GM19467 (cell line): ENCODE results near the gene RANBP17.
"Not testable (repeated sequence)": the region's sequence is repeated elsewhere in the genome, so short reads cannot be mapped to it uniquely, and the experiment has no call there.

ENCODE experiments used
- ATAC-seq: cut with Tn5 transposase; IDR thresholded peaks from one replicate; pipeline ENCODE4 v1.9.1; 2021; ENCODE audit warnings: mild to moderate bottlenecking, moderate library complexity; ENCODE audit not compliant: unreplicated experiment

RANBP17 gene

DNA sequence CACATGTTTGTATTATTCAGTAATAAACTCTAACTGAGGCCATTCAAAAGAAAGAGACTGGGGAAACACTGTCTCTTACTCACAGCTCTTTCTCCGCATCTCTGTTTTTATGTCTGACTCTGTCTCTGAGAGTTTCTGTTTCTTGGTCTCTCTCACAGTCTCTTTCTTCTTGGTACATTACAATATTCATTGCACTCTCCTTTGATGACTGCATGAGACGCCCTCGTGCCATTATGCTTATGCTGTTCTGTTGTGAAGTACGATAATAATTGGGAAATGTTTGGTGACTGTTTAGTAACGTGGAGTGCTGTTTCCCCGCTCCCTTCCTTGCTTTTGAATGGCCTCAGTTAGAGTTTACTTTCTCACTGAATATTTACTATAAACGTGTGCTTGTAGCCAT, 421.9 kb downstream of the RANBP17 start:
- ATAC-seq: no peak

DNA sequence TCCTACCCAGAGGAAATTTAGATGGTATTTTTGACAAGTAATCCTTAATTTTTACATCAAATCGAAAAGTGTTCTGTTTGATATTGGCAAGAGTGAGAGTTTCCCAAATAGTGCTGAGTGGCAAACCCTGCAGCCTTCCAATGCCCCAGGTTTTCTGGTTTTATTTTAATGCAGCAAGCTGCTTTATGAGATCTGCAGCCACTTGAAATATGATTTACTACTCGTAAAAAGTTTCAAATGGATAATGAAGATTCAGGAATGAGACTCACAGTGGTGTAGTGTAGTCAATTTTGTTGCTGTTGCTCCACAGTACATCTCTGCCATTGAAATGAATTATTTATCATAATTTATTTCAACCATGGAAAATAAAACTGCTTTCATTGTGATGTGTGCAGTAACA, 423.6 kb downstream of the RANBP17 start:
- ATAC-seq: no peak

DNA sequence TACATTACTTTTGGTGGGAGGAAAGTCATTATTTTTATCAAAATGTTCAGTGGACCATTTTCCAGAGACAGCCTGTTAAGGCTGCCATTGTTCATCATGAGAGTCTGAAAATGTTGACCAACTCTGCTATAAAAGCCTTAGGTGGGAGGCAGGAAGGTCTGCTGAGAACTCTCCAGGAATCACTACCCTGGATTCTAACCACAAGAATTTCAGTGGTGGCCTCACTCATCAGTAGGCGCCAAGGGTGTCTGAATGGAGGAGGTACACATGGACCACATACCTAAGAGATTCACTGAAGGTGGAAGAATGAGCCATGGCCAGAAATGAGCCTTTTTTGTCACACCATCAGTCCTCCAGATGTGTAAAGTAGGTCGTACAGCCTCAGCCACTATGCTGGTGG, 426.2 kb downstream of the RANBP17 start:
- ATAC-seq: no peak

DNA sequence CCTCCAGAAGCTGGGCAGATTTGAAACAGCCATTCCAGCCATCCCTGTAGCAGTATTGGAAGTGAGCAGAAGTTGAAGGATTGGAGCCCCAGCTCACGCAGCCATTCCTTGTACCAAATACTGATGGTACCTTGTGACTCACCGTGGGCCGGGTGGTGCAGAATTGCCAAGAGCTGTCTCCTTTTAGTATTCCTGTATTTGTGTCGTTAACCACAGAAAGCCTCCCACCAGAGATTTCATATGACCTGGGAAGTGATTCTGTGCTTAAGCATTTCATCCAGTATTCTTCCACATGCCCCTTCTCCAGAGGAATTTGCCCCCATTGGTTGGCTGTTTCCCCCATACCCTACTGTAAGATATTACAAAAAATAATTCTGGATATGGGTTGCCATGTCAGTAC, 429.6 kb downstream of the RANBP17 start:
- no peak for ATAC-seq

DNA sequence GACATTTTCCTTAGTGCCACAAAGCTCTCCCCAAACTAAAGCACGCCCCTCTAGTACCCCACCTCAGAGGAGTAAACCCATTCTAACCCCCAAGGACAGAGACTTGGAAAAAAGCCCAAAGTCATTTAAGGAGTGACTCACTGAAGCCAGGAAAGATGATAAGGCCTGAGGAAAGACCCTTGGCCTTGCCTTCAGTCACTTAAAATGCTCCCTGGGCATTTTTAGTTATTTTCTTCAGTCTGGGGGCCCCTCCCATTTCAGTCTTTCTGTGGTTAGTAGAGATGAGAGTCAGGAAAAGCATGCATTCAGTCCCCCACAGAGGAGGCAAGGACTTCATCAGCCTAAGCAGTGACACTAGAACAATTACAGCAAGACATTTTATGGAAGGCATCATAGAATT, 433.5 kb downstream of the RANBP17 start:
- no peak for ATAC-seq

DNA sequence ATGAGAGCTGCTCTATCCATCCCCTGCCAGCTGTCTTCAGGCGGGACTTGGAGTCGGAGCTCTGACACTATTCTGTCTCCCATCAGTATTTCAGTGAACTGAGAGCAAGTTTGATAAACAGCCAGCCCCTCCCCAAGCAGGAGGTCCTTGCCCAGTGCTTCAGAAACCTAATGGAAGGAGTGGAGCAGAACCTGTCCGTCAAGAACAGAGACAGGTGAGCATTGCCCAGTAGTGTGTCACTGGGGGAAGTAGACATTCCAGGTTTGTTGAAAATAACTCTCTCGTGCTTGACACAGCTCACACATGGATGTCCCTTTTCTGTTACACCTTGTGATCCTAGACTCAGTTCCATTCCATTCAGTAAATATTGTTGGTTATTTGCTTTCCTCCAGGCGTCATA, 434.0 kb downstream of the RANBP17 start:
- no peak for ATAC-seq

DNA sequence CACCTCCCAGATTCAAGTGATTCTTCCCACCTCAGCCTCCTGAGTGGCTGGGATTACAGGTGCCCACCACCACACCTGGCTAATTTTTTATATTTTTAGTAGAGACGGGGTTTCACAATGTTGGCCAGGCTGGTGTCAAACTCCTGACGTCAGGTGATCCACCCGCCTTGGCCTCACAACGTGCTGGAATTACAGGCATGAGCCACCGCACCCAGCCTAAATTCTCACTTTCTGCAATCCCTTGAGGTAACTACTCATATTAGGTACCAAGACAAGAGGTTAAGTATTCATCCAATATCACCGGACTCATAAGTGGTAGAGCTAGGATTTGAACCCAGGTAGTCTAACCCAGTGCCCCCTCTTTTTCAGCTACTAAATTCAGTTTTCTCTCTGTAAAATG, 436.1 kb downstream of the RANBP17 start:
- not testable (repeated sequence) for ATAC-seq

DNA sequence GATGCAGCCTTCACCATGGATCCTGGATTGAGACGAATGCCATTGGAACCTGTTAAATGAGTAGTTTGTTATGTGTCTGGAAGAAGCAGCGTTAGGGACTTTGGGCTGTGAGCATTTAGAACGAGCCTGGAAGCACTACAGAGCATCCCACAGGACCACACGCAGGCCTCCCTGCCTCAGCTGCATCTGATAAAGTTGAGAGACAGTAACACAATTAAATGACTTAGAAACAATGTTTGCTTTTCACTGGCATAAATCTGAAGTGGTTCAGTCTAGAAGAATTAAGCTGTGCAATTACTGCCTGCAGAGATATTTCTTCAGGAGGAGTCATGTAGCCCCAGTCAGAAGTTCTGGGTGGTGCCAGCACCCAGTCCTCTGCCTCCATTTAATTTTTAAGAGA, 437.4 kb downstream of the RANBP17 start:
- no peak for ATAC-seq

DNA sequence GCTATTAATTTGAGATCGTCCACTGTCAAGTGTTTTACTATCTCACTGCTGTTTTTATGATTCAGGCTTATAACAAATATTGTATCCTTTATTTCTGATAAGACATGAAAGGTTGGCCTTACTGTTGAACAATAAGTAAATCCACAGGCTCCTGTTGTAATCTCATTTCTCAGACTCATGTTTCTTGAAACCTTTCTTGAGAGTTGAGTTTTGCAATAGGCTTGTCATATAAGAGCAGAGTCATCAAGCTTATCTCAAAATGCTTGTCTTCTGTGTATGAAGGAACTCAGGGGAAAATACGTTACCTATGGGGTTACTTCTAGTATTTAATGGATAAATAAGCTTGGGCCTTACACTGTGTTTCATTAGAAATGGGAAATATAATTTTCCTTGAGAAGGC, 438.0 kb downstream of the RANBP17 start:
- ATAC-seq: no peak

DNA sequence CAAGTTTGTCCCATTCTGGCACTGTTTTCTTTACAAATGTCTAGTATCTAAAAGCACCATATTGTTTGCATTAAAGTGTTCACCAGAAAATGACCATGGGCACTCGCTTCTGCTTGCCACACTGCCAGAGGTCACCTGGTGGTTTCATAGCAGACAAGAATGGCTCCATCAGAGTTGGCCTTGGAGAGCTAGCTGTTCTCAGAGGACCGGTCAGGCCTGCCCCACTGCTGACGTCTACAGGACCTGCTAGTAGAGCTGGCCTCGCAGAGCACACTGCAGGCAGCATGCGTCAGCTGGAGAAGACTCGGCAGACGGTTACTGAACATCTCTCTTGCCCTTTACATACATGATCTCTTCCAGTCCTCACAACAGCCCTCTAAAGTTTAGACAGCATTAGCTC, 438.5 kb downstream of the RANBP17 start:
- ATAC-seq: no peak

DNA sequence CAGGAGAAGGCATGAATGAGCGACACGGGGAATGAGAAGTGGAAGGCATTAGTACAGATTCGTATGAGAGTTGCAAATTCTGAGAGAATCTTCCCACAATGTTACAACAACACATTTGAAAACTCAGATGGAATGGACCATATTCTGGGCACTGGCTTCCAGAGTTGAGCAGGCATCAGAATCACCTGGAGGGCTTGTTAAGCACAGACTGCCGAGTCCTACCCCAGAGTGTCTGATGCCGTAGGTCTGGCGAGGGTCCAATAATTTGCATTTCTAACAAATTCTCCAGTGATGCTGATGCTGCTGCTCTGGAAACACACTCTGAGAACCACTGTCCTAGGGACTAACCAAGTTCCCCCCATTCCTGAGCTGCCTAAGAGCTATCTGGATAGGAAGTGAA, 444.3 kb downstream of the RANBP17 start:
- ATAC-seq: no peak

DNA sequence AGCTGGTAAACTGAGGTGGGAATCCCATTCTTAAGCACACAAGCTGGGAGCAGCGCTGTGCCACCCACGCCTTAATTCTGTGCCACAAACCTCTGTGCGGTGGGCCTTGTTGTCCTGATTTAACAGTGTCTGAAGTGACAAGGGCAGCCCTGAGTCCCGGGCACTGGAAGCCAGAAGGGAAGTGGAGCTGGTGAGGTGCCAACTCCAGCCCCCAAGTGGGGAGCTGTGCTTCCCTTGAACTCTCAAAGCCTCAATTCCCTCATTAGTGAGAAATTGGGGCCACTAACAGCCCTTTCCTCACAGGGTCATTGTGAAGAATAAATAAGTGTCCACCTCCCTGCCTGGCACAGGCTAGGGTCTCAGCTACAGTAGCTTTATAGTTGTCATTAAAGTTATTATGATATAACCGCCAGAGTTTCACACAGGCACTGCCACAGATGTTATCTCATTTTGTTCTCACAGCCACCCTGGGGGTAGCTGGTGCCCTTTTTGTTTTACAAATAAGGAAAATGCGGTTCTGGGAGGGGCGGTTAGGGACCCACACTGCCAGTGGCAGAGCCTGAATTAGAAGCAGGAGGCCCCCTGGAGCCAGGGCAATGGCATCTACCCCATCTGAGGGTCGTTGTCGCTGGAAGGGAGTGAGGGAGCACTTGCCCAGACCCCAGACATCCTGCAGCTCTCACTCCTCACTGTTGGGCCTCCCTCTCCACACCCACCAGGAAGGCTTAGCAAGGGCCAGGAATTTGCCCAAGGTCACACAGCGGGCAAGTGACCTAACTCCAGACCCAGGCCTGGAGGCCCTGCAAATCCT, 445.2 kb downstream of the RANBP17 start:
- no peak for ATAC-seq

DNA sequence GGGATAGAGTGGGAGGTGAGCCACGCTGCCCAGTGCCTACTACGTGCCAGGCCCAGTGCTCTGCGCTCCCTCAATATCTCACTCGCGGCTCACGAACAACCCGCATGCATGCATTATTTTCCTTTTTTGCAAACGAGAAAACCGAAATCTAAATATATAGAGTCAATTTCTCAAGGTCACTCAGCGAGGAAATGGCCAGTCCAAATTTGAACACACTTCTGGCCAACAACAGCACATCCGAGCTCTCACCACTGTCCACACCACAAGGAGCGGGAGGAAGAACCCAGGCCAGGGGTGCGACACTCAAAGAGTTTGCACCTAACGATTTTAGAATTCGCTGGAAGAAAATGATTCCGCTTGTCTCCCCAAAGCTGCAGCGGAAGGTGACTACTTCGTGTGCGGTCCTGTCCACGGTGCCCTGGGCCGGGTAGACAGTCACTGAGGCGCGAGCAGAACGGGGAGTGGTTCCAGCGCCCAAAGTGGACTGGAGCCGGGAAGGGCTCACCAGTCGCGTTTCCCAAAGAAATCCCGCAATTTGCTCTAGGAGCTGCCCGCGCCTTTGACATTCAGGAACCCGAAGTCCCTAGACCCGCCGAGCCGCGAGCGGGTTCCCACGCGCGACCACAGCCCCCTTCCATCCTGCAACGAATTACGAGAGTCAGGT, 446.1 kb downstream of the RANBP17 start:
- ATAC-seq: no peak

DNA sequence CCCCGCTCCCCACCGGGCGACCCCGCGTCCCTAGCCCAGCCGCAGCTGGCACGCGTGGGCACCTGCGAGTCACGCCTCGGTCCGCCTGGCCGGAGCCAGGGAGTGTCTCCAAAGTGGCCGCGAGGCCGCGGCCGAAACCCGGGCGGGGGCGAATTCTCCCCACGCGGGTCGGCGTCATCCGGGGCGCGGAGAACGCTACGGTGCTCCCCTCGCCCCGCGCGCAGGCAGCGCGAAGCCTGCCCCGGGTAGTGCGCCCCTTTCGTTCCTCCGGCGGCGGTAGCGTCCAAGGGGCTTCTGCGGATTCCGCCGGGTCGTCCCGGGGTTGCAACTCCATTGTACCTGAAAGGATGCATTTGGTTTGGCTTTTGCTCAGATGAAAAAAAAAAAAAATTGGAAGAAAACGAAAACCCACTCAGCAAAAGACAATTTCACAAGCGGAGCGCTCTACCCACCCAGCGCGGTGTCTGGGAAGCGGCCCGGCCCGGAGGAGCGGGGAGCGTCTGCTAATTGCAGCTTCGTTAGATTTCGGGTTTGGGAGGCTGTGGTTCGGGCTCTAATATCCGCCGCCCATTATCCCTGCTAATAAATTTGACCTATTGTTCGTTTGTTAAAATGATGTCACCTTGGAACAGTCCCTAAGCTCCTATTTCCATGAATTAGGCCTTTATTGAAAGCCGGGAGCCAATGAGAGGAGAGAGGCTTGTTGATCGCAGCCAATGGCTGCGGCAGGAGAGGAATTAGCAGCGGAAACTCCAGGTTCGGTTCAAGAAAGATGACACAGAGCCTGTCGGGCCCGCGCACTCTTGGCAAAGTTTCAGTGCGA, 446.8 kb downstream of the RANBP17 start, which contains the start of gene TLX3:
Gene TLX3 (plus strand): TSS at position 796 of the 823 bp plus-strand sequence. CDS start 118 bp downstream, outside the sequence.
- no peak for ATAC-seq

DNA sequence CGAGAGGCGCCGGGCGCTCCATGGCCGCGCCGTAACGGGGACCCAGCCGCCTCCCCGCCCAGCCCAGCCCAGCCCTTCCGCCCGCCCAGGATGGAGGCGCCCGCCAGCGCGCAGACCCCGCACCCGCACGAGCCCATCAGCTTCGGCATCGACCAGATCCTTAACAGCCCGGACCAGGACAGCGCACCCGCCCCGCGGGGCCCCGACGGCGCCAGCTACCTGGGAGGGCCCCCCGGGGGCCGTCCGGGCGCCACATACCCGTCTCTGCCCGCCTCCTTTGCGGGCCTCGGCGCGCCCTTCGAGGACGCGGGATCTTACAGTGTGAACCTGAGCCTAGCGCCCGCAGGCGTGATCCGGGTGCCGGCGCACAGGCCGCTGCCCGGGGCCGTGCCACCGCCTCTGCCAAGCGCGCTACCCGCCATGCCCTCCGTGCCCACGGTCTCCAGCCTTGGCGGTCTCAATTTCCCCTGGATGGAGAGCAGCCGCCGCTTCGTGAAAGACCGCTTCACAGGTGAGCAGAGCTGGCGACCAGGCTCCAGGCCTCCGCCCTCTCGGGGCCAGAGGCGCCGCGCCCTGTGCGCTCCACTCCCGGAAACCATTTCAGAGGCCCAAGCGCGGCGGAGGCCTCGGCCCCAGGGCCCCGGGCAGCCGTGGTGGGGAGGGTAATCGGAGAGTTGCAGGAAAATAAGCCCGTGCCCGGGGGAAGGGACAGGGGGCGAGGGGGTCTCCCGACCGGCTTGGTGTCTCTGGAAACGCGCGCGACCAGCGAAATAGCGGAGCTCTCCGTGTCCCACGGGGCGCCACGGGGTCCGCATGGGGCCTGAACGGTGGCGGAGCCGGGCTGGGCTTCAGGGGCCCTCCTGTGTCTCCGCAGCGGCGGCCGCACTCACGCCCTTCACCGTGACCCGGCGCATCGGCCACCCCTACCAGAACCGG, 447.7 kb downstream of the RANBP17 start:
- no peak for ATAC-seq

DNA sequence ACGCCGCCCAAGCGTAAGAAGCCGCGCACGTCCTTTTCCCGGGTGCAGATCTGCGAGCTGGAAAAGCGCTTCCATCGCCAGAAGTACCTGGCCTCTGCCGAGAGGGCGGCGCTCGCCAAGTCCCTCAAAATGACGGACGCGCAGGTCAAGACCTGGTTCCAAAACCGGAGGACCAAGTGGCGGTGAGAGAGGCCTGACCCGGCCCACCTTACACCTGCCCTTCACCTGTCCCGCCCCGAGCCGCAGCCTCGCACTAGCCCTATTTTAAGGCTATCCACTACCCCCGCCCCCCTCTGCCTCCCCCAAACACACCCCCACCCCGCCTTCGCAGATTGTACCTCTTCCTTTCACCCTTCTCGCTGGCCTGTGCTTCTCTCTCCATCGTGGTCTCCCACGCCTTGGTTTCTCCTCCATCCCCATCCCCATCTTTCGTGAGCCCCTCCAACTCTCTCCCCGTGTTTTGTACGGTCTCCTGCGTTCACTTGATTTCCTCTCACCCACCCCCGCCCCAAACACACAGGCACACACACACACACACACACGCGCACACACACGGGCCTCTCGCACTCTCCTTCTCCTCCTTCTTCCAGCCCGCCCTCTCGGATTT, 448.5 kb downstream of the RANBP17 start:
- ATAC-seq: no peak

DNA sequence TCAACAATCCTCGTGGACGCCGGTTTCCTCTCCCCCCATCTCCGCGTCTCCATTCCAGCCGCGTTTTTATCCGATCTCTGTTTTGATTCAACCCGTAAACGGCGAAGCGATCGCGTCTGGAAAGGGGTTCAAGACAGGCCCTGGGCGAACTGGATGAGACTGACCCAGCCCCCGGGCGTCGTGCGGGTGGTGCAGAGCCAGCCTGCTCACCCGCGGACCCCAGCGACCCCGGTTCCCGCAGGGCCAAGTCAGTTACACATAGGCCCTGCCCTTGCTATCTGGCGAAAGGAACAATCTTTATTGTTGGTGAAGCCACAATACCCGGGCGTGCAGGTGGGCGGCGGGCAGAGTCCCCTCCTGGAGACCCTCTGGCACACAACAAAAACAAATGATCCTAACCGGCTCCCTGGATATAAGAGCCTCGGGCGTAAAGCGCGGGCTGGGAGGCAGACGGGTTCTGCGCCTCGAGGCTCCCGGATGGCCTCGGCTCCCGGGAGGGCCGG, 449.1 kb downstream of the RANBP17 start:
- ATAC-seq: no peak

DNA sequence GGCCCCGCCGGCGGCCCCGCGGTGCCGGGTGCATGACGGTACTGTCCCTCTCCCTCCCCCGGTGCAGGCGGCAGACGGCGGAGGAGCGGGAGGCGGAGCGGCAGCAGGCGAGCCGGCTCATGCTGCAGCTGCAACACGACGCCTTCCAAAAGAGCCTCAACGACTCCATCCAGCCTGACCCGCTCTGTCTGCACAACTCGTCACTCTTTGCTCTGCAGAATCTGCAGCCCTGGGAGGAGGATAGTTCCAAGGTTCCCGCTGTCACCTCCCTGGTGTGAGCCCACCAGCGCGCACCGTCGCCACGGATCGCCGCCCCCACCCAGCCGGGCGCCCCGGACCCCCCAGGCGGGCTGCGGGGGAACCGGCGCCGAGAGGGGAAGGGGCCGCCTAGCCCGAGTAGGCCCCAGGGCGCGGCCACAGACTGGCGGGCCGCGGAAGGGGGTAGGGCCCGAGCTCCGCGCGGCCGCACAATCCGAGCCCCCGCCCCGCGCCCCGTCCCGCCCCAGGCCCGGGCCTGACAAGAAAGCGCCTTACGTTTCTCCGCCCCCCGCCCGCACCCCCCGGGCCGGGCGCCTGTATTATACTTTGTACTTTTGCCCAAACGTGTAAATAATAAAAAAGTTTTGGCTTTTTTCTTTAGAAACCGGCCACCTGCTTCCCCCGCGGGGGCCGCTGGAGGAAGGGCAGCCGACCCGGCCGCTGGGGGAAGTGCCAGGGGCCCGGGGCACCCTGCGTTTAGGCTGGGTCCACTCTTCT, 449.7 kb downstream of the RANBP17 start:
- ATAC-seq: no peak
